Liver (tissue), 3 donors: ENCODE data around the gene DAPK2.

ENCODE experiments used
- CTCF ChIP-seq: fragments of 150-350 bp; IDR thresholded peaks from 2 replicates; pipeline ENCODE4 v1.5.1; 2017; ENCODE audit warnings: improper control_type of control experiment, low read depth, low read length; ENCODE audit not compliant: missing input control
- GABPA ChIP-seq, 2 donors: IDR thresholded peaks in 1 of 2; conservative IDR thresholded peaks in 1 of 2; 2 replicates each; pipeline ENCODE4 v1.6.1; 2016; ENCODE audit warnings: antibody characterized with exemption in 2 of 2, mild to moderate bottlenecking in 1 of 2, moderate library complexity in 1 of 2
- JUND ChIP-seq, 2 donors: IDR thresholded peaks; 2 replicates each; pipeline ENCODE4 v1.6.1; 2016; ENCODE audit warnings: antibody characterized with exemption in 2 of 2
- RAD21 ChIP-seq, 2 donors: IDR thresholded peaks; 2 replicates each; pipeline ENCODE4 v1.6.1; 2016; ENCODE audit warnings: antibody characterized with exemption in 2 of 2, mild to moderate bottlenecking in 2 of 2
- REST ChIP-seq: IDR thresholded peaks from 2 replicates; pipeline ENCODE4 v1.6.1; 2016; ENCODE audit warnings: antibody characterized with exemption, mild to moderate bottlenecking
- TAF1 ChIP-seq: conservative IDR thresholded peaks from 2 replicates; pipeline ENCODE4 v1.6.1; 2016; ENCODE audit warnings: antibody characterized with exemption, mild to moderate bottlenecking
- donor health status: healthy.
- donor health status: healthy.

- TF ChIP-seq GABPA (IDR thresholded peaks at IDR 0.05 in 1 of 2, conservative IDR thresholded peaks at IDR 0.05 in 1 of 2) (no peak), JUND (IDR thresholded peaks at IDR 0.05) (no peak), CTCF (no peak), RAD21 (IDR thresholded peaks at IDR 0.05) (no peak), REST (no peak), TAF1 (no peak)
These were observed 173.3 kb downstream of the DAPK2 start for GRCh38 chr15:63872759-63873510.
